ENCODE measurements around the gene IKBKE.

Gene IKBKE

GRCh38 chr1:206472886-206473285 is 2.6 kb downstream of the IKBKE start:
- POLR2A ChIA-PET: no interaction called here
- no peak for DNase-seq (ENCODE audit: extremely low spot score)
- TF ChIP-seq CTCF (IDR thresholded peaks at IDR 0.05; ENCODE audit: control extremely low read depth, extremely low read depth, low read depth, missing control alignments): no peak
- CTCF ChIA-PET: interaction anchor here (1.4 to 2.5 kb wide), 3 partner anchors 17 to 72 kb away, joined by 4 to 11 read pairs (median 6); no protein-coding TSS in a partner anchor

DNA sequence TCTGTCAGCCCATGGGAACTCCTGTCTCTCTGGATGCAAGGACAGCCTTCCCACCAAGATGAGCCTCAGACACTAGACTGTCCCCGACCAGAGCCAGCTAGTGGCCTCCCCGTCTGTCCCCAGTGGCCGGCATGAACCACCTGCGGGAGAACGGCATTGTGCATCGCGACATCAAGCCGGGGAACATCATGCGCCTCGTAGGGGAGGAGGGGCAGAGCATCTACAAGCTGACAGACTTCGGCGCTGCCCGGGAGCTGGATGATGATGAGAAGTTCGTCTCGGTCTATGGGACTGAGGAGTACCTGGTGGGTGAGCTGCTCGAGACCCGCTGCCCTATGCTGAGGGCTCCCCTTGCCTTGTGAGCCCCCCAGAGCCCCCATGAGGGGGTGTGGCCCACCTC is 5.8 kb downstream of the IKBKE start:
- POLR2A ChIA-PET: no interaction called here
- DNase-seq (ENCODE audit: extremely low spot score): no peak
- TF ChIP-seq CTCF (IDR thresholded peaks at IDR 0.05; ENCODE audit: control extremely low read depth, extremely low read depth, low read depth, missing control alignments): no peak
- CTCF ChIA-PET: interaction anchor here (0.6 to 10.3 kb wide), 5 partner anchors 13 to 104 kb away, joined by 3 to 179 read pairs (median 70); partner anchors contain the start of gene RASSF5

DNA sequence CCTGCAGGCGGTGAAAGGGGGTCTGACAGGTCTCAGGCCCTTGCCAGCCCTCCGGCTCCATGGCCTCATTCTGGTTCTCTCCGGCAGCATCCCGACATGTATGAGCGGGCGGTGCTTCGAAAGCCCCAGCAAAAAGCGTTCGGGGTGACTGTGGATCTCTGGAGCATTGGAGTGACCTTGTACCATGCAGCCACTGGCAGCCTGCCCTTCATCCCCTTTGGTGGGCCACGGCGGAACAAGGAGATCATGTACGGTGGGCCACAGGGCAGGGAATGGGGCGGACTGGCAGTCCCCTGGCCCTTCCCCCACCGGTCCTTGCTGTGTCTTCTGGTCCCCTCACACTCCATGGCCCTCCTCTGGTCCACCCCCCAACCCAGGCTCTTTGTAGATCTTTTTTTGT is 6.3 kb downstream of the IKBKE start:
- no peak for TF ChIP-seq CTCF (IDR thresholded peaks at IDR 0.05; ENCODE audit: control extremely low read depth, extremely low read depth, low read depth, missing control alignments)
- ChIA-PET POLR2A (no interaction called here), CTCF (interaction anchor here (0.9 to 10.3 kb wide), 6 partner anchors 12 to 187 kb away, joined by 3 to 179 read pairs (median 70); partner anchors contain the start of gene RASSF5)
- DNase-seq (ENCODE audit: extremely low spot score): no peak

DNA sequence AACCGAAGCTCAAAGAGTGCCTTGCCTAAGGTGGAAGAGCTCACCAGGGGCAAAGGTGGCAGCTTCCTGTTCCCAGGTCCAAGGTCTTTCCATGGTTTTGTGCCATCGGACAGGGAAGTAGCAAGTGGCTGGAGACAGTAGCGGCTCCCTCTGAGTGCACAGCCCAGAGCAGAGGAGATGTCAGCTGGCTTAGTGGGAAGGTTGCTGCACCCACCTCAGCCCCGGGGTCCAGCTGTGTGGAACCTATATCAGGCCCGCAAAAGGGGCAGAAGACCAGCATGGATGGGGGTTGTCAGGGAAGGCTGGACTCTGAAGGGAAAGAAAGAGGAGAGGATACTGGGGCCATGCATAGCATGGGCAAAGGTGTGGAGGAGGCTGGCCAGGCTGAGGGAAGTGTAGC is 6.8 kb downstream of the IKBKE start:
- ChIA-PET POLR2A (no interaction called here), CTCF (interaction anchor here (0.9 to 10.3 kb wide), 7 partner anchors 12 to 187 kb away, joined by 3 to 179 read pairs (median 70); partner anchors contain the start of gene RASSF5)
- DNase-seq (ENCODE audit: extremely low spot score): no peak
- TF ChIP-seq CTCF (IDR thresholded peaks at IDR 0.05; ENCODE audit: control extremely low read depth, extremely low read depth, low read depth, missing control alignments): no peak

- TF ChIP-seq CTCF (IDR thresholded peaks at IDR 0.05; ENCODE audit: control extremely low read depth, extremely low read depth, low read depth, missing control alignments): no peak
- CTCF ChIA-PET: interaction anchor here (0.9 to 10.3 kb wide), 12 partner anchors 12 to 1320 kb away, joined by 3 to 179 read pairs (median 8); partner anchors contain the start of gene RASSF5
- POLR2A ChIA-PET: no interaction called here
- DNase-seq (ENCODE audit: extremely low spot score): no peak
These were observed 7.5 kb downstream of the IKBKE start for GRCh38 chr1:206477581-206478380.

- CTCF ChIA-PET: interaction anchor here (0.8 to 10.3 kb wide), 39 partner anchors 8 to 1319 kb away, joined by 3 to 179 read pairs (median 5); partner anchors contain the start of genes EIF2D, FCMR, IKBKE and RASSF5
- TF ChIP-seq CTCF (IDR thresholded peaks at IDR 0.05; ENCODE audit: control extremely low read depth, extremely low read depth, low read depth, missing control alignments): no peak
- POLR2A ChIA-PET: no interaction called here
- DNase-seq (ENCODE audit: extremely low spot score): no peak
These were observed 8.5 kb downstream of the IKBKE start for GRCh38 chr1:206478746-206479145.
